Occipital lobe (tissue), 2 donors: ENCODE results near the gene WDFY2. TPM values are rescaled to one million over a fixed set of nuclear protein-coding genes. Genes with fewer than 3 reads are reported as not detected.
"Not testable (repeated sequence)": the region's sequence is repeated elsewhere in the genome, so short reads cannot be mapped to it uniquely, and the experiment has no call there.

ENCODE experiments used
- DNase-seq: peaks from one replicate; lab custom pipeline; 2025; lab: John Stamatoyannopoulos, UW
- total RNA-seq: library from RNA; depleted of rRNA; stranded (reverse); fragments of >200 nt; gene quantifications from one replicate; pipeline ENCODE4 v1.2.3, GENCODE V29; 2014

WDFY2 gene
- total RNA-seq, 1 donor from 2014 or later, result 8.4 TPM

- no peak for DNase-seq
Measured at GRCh38 chr13:51564252-51564651, 20.0 kb upstream of the WDFY2 start.

DNA sequence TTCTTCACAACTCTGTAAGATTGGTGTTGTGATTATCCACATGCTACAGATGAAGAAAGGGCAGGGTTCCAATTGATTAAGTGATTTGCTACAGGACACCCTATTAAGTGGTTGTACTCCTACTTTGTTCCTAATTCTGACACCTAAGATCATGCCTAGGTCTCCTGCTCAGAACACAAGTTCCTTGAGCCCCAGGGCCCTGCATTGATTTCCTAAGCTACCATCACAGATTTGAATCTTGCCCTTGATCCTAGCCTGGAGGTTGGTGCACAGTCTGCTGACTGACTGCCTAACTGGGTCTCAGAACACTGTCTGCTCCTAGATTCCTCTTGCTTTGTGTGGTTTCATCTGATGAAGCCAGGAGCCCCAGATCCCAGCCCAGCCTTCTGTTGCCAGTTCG is 19.6 kb upstream of the WDFY2 start:
- no peak for DNase-seq

- not testable (repeated sequence) for DNase-seq
Measured at GRCh38 chr13:51569001-51569400, 15.3 kb upstream of the WDFY2 start.

DNA sequence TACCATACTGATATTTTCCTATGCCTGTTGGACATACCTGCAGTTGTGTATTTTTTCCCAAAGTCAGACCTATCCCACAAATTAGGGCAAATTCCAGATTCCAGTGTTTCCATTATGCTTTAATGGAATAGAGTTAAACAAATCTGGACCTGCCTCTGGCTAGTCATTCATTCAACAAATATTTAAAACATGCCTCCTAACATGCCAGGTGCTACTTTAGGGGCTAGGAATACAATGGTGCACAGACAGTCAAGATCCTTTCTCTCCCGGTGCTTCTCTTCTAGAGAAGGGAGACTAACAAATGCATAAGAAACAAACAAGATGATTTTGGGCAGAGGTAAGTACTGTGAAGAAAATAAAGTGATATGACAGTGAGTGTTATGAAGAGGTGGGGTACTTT is 7.5 kb upstream of the WDFY2 start:
- no peak for DNase-seq

- no peak for DNase-seq
Measured at GRCh38 chr13:51577690-51578089, 6.6 kb upstream of the WDFY2 start.

DNA sequence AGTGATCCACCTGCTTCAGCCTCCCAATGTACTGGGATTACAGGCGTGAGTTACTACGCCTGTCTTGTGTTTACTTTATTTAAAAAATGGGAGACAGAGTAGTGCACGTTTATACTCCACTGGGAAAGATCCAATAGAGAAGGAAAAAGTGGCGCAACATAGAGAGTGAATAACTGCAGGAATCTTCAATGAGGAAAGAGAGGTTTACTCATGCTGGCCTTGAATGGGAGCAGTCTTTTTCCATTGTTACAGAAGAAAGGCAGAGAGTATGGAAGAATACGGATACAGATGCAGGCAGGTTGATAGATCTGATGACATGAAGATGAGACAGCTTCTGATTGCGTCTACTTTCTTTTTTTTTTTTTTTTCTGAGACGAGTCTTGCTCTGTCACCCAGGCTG is 4.6 kb upstream of the WDFY2 start:
- DNase-seq, result no peak

DNA sequence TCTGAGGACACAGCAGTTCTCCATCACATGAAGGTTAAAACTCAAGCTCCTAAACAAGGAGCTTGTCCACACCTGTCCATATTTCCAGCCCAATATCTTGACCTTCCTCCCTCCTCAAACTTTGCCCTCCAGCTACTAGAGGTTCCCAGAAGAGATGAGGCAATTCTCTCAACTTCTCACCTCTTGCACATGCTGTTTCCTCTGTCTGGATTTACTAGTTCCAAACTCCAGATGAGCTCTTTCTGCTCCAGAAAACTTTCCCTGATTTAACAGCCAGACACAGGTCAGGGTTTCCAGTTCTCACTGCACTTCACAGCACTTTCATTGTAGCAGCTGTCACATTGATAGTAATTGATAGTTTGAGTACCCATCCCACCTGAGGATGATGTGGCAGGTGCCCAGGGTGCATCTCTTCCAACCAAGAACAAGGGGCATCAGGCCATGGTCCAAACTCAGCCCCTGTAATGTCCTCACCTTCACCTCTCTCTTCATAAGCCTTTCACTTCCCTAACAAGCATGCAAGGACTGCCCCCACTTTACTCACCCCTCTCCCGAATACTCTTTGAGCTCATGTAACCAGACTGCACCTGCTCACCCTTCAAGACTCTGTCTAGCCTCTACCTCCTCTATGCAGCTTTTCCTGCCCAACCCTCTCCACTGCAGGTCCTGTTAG is 3.0 kb upstream of the WDFY2 start:
- no peak for DNase-seq

GRCh38 chr13:51583469-51583874 is 790 bp upstream of the WDFY2 start:
- no peak for DNase-seq

DNA sequence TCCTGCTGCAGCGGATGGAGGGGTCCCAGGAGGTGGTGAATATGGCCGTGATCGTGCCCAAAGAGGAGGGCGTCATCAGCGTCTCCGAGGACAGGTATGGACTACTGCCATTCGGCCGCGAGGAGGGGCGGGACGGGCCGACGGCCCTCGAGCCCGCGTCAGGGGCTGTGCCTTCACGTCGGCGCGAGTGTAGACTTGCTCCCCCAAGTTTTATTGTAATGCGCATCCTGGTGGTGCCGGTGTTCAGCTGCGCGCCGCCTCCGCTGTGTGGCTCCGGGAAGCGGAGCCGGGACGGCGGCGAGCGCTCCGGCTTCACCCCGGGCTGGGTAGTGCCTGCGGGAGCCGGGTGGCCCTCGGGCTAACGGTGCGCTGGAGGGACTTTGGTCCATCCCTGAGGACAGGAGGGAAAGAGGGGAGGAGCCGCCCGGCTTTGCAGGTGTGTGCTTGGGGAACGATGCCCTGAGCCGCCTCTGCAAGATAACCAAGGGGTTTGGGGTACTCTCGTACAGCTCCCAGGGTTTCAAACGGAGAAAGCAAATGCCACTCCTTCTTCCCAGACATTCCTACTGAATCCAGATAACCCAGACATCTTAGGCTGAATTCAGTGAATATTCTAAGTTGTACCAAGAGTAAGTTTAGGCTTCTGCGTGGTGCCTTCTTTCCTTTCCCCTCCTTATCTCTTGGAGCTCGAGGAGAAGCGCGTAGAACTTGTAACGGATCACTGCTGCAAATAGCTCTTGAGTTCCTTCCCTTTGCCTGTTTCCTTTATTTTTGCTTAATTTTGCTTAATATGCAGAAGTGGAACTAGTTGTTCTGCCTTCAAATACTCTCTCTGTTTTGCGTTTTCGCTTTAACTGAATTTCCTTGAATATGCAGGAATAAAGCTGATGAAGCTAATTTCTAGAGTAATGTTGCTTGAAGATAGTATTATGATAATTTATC is 740 bp downstream of the WDFY2 start:
- no peak for DNase-seq

GRCh38 chr13:51585696-51586095 is 1.4 kb downstream of the WDFY2 start:
- DNase-seq, result no peak

DNA sequence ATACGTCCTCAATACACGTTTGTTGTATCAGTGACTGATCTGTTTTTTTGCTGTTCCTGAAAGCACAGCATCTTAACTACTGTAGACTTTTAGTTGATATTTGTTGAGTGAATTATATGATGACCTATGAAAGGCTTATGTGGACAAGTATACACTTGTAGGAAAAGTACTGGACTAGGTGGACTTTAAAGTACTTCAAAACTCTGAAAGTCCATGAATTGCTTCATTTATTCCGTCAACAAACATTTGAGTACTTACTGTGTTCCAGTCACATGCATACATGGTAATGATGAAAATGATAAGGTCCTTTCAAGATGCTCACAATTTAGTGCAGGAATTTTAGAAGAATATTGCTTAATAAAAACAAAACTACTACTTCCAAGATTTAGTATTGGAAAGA is 3.1 kb downstream of the WDFY2 start:
- no peak for DNase-seq

GRCh38 chr13:51588406-51588949 is 4.2 kb downstream of the WDFY2 start:
- no peak for DNase-seq

GRCh38 chr13:51589793-51590192 is 5.5 kb downstream of the WDFY2 start:
- DNase-seq, result no peak

DNA sequence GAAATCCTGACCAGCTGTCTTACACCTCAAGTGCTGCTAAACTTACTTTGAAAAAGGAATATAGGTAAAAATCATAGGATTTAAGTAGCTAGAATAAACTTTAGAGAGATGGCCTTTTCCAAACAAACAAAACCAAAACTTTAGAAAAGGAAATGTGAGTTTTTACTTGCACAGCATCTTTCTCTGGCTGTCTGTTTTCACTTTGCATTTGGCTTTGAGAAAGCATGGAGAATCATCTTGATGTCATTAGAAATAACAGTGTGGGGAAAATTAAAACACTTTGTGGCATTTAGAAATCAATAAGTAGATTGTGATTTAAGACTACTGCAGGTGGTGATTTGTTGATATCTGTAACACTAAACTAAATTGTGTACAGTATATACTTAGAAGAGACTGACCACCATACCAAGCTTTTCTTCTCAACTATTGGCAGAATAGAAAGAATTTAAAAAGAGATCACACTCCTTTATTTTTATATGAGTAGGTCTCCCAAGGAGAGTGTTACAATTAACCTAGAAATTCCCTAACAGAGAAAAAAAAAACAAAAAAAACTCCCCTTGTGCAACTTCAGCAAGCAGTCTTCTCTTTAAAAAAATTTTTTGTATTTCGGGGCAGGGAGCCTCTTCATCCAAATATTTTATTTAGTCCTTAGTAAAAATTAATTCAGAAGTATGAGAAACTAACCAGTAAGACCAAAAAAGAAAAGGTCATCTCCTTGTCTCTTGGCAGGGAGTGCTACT is 6.1 kb downstream of the WDFY2 start:
- DNase-seq, result no peak

- no peak for DNase-seq
Measured at GRCh38 chr13:51590971-51591627, 6.8 kb downstream of the WDFY2 start.

DNA sequence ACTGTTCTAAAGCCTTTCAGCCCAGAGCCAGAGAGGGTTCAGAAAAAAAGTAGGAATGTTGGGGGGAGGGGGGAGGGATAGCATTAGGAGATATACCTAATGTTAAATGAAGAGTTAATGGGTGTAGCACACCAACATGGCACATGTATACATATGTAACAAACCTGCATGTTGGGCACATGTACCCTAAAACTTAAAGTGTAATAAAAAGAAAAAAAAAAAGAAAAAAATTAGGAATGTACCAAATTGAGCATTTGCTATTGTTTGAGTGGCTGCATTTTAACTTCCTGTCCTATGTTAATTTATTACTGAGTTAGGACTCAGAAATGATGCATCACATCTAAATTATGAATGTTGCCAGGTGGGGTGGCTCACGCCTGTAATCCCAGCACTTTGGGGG is 7.7 kb downstream of the WDFY2 start:
- not testable (repeated sequence) for DNase-seq

DNA sequence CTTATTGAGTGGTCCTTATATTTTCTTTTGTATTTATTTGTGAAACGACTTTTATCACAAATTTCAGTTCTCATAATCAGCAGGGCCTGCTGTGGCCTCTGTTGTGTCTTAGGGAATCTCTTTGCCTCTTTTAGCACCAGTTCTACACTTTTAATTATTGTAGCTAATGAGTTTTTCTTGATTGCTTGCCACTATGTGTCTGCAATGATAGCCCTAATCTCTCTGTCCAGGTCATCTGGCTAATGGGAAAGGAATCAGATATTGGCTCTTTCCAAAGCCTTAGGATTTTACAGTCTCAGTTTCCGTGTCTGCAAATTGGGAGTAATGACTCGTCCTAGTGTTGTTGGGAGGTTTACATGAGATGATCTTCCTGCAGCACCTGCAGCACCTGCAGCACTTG is 10.2 kb downstream of the WDFY2 start:
- no peak for DNase-seq

DNA sequence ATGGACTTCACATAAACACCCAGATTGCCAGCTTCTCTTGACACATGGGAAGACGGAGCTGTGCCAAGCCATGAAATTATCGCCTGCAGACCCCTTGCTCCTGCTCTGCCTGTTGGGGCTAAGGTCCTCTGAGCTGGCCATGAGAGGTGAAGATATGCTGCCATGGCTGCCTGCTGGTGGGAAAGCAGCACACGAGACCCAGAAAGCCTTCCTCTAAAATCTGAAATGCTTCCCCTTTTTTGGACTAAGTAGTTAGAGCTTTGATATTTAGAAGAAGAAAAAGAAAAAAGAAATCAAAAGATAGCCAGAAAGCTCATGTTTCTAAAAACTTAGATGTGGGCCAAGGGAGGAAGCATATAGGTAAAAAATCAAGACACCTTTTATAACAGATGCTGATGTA is 11.2 kb downstream of the WDFY2 start:
- no peak for DNase-seq

DNA sequence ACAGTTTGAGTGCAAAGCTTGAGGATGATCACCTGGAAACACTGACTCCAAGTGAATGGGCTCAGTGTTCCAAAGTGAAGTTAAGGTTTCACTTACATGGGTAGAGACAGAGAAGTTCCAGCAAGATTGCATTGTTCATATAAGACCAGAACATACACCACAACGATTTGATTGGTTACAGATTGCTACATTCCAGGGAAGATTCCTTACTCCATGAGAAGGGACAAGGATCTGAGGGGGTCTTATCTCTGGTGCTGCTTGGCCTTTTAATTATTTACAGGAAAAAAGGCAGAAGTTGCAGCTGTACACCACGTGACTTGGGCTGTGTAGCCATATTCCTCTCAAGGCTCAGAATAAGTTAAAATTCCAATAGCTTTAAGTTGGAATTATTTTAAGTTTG is 12.3 kb downstream of the WDFY2 start:
- DNase-seq, result no peak

GRCh38 chr13:51599444-51600176 is 15.3 kb downstream of the WDFY2 start:
- DNase-seq, result no peak

GRCh38 chr13:51600703-51601102 is 16.4 kb downstream of the WDFY2 start:
- no peak for DNase-seq
